Stimulated activated CD8-positive, alpha-beta memory T cell treated with anti-CD3 and anti-CD28 coated beads, Interleukin-12 subunit alpha, Interleukin-12 subunit beta, amount 100 ng/mL, for 1 hour (primary cell): Measurements from ENCODE around the gene UNC80.

ENCODE experiments used
- DNase-seq: peaks from one replicate; pipeline ENCODE4 v3.0.0-alpha.2; 2020; ENCODE audit warnings: low read depth

The UNC80 gene

DNA sequence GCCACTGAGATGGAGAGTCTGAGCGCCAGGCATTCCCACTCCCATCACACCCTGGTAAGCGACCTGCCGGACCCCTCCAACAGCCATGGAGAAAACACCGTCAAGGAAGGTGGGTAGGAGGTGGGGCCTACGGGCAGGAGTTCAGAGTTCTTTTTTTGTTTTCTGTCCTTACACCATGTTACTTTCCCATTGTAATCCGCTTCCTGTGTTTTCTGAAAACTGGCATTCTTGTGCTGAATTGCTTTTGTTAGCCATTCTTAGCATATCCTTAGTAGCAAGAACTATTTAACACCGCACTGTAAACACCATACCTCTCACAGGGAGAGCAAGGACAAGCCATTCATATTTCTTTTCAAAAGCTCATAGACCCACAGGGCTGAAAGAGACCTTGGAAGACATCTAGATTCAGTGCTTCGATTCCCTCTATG is 46.2 kb downstream of the UNC80 start:
- no peak for DNase-seq

DNA sequence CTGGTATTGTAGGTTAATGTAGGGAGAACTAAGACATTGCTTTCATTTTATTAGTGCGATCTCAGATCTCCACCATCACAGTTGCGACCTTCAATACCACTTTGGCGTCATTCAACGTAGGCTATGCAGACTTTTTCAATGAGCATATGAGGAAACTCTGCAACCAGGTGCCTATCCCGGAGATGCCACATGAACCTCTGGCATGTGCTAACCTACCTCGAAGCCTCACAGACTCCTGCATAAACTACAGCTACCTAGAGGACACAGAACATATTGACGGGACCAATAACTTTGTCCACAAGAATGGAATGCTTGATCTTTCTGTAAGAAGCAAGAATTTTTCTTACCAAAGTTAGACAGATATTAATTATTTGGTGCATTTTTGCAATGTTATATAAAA is 47.3 kb downstream of the UNC80 start:
- no peak for DNase-seq

DNA sequence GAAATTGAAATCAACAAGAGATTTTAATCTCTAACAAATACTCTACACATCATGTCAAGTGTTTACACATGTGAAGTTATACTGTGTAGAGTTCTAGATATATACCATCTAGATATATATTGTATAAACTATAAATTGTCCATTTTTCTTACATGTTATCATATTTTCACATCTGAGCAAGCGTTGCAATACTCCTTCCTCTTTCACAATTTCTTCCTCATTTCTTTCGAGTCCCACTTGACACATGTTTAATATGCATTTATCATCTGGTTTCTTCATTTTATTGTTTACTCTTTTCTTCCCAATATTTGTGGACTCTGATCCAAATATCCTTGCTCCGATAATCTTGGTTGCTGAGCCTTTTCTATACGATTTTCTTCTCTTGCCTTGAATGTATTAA is 50.2 kb downstream of the UNC80 start:
- no peak for DNase-seq

DNA sequence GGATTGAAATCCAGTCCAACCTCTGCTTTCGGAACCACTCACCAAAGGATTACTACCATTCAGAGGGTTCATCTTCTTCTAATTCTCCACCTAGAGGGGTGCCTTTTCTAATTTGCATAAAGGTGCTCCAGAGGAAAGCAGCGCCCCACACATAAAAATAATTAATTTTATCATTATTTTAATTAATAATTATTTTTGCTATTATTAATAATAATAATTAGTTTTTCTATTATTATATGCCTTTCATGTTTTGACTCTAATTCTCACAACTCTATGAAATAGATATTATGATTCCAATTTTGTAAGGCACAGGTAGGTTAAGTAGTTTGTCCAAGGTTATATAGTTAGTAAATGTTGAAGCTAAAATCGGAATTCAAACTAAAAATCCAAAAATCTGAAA is 51.9 kb downstream of the UNC80 start:
- DNase-seq = no peak

DNA sequence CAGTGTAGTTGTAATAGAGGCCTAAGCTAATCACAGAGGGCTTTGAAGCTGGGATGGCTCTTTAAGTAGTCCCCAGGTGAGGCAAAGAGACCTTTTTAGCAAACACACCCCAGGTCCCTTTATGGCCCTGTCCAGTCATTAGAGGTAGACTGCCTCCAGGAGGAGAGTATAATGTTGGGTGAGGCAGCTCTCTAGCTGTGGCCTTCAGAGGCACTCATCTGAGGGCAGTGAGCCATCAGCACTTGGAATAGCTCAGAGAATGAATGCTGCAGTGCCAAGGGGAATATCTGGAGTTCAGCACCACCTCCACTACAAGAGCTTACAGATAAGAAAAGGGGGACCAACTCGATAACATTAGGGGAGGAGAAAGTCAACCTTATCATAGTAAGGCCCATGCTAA is 52.8 kb downstream of the UNC80 start:
- DNase-seq = no peak

DNA sequence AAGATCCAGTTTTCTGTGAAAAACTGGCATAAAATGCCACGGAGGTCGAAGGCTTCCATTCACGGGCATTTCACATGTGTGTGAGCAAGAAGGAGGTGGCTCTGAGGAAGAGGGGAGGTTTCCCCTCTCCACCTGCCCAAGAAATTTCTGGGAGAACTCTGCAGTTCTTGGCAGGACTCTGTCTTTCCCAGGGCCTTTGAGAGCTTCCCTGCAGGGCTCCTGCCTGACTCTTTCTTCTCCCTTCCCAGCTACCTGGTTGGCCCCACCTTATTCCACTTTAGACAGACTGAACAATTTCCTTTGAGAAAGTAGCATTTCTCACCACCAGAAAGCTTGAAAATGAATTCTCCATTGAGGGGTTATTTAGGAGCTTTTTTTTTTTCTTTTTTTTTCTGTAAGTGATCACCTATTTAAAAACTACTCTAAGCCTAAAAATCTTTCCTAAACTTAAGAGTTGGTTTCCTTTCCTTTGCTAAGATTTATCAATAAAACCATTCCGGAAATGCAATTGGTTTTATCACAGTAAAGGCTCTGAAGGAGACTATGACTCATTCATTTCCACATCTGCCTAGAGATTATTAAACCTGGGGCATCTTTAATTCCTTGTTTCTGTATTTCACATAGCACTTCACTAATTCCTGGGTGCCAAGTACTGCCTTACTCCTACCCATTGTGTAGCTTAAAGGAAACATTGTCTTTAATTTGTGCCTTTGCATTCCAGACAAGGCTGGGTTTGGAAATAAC is 59.3 kb downstream of the UNC80 start:
- DNase-seq = no peak

DNA sequence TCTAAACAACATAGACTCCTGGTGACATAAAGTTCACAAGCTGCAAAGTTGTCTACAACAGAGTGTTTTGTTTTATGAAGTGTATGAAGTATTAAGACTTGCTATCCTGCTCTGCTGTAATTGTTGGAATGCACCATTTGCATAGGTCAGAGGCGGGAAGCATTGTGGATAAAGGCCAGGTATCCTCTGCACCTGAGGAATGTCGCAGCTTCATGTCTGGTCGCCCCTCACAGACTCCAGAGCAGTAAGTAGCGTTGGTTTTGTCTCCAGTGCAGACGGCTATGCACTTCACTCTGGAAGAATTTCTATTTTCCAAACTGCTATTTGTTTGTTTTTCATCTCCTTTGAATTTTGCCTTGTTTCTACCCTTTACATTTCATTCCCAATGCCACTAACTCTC is 63.1 kb downstream of the UNC80 start:
- DNase-seq = no peak

DNA sequence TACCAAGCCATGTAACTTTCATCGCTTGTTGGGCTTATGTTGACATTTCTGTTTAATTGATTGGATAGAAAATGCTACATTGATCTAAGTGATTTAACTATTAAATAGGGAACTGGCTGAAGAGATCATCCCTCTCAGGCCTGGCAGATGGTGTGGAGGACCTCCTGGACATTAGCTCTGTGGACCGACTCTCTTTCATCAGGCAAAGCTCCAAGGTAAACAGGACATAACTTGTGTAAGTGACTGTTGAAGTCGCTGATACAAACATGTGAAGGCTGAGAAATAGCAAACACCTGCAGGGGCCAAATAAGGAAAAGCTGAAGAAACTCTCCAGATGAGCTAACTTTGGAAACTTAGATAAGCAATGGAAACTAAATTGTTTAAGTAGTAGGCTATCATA is 68.8 kb downstream of the UNC80 start:
- DNase-seq = no peak

DNA sequence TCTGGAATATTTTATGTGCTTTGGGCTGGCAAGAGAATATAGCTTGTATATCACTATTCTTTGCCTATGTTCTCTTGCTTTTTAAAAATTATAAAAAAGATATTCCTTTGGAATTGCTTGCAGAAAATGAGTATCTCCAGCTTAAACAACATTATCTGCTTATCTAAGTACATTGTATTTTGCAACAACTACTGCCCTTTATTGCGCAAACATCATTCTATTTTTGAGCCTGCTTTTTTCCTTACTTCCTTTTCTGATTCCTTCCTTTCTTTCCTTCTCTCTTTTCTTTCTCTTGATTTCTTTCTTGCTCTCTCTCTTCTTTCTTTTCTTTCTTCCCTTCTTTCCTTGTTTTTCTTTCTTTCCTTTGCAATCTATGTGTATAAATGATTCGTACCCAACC is 74.0 kb downstream of the UNC80 start:
- DNase-seq = no peak

DNA sequence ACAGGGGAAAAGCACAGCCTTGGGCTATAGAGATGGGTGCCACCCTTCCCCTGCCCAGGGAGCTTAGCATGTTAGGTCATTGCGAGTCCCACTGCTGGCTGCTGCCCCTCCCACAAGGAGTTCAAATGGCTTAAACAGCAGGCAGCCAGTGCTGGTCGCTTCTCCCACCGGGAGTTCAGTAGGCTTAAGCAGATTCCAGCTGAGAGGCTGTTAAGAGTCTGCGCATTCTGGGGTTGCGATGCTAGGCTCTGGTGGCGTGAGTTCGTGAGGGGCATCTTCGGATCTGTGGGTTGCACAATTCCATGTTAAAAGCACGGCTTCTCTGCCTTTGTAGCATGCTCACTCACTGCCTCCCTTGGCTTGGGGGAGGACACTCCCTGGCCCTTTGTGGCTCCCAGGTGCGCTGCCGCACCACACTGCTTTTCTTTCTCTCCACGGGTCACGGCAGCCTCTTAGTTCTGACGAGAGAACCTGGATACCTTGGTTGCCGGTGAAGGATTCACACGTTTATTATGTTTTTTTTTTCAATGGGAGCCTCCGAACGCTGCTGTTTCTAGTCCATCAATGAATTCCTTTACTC is 93.2 kb downstream of the UNC80 start:
- no peak for DNase-seq

DNA sequence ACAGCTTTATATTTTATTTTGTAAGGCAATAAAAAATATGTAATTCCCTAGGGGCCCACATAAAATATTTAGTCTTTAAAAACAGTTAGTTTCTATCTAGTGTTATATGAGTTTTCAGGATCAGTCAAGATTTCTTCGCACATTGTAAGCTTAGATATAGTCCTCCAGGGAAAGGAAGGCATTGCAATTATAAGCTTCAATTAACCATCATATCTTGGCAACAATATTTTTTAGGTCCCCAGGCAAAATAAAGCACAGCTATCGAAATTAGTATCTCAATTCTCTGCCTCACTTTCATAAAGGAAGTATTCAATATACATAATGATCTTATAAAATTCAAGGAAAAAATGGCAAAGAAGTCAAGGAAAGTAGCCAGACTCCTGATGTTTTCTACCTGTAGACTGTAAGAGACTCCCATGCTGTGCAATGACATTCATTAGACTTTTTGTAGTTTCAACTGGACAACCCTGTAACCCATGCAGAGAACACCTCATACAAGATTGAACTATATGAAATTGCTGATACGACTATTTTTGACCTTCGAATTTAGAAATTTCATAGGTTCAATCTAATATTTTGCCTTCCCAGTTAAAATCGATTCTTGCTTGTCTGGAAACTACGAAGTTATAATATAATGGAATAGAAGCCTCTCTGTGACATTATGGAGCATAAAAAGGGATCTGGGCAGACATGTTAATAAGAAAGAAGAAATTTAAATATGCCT is 96.8 kb downstream of the UNC80 start:
- no peak for DNase-seq

DNA sequence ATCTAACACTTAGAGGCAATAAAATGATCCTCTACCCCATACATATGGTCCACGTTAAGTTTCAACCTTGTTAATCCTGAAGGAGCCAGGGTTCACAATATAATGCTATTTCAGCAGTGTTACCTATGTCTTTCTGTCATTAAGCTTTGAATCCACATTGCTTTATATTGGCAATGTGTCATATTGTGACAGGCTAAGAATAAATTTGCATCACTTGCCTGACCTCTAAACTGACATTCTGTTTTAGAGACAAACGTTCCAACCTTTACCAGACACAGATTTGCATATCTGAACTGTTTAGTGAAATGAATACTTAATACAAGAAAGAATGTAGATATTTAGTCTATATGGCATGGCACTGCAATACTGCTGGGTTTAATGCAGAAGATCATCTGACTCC is 98.4 kb downstream of the UNC80 start:
- no peak for DNase-seq

DNA sequence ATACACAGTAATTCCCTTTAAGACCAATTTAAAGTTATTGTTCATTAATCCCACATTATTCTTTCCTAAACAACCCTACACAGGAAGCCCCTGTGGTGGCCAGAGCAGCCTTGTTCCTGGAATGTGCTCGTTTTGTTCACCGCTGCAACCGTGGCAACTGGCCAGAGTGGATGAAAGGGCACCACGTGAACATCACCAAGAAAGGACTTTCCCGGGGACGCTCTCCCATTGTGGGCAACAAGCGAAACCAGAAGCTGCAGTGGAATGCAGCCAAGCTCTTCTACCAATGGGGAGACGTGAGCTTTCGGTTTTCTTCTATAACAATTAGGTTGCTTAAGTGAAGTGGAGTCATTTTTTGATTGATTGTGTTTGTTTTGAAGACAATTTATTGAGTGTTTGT is 101.0 kb downstream of the UNC80 start:
- DNase-seq = no peak

DNA sequence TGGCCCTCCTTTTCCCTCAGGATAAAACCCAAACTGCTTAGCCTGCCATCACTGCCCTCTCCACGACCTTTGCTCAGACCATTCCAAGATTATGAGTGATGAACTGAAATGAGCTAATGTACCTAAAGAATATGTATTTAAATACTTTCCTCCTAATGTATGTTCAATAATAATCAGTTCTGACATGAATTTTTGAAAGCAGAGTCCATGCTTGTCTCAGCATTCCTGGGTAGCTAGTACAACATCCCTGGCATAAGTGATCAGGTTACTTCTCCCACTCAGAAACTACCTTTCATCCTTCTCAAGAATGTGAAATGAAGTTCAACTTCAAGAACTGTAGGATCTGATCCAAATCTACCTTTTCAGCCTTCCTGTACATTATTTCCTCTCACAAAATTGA is 103.6 kb downstream of the UNC80 start:
- no peak for DNase-seq

DNA sequence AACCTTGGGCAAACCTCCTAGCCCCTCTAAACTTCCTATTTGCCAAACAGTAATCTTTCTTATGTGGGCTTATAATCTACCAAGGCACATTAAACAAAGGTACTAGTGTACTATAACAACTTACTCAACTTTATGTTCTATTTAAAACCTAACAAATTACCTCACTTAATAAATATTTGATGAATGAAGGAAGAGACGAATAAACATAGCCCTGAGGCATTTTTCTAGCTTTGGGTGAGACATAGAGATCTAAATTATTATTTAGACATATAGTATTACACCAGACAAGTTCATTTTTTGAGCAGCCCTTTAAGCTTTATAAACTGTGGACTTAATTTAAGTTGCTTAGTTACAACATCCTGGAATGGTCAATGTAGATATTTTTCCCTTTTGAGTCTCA is 104.6 kb downstream of the UNC80 start:
- DNase-seq = no peak

DNA sequence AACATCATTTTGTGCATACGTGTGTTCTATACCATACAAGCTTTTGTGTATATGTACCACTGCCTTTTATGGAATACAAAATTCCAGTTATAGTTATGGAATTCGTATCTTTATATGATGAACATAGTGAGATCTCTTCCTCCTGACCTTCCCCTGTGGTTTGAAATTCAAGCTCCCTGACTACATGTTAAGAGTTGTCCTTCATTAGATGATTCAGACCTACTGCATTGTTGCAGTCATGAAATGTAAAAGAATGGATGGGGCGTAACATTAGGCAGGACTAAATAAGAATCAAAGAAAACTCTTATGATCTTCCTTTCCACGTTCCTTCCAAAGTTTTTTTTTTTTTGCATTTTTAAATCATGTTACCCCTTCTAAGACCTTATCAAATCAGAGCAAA is 107.1 kb downstream of the UNC80 start:
- no peak for DNase-seq

DNA sequence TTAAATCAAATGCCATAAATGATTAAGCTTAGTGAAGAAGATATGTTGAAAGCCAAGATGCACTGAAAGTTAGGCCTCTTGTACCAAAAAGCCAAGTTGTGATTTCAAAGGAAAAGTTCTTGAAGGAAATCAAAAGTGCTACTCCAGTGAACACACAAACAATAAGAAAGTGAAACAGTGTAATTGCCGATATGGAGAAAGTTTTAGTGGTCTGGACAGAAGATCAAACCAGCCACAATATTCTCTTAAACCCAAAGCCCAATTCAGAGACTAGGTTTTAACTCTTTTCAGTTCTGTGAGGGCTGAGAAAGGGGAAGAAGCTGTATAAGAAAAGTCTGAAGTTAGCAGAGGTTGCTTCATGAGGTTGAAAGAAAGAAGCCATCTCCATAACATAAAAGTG is 129.0 kb downstream of the UNC80 start:
- DNase-seq = no peak

DNA sequence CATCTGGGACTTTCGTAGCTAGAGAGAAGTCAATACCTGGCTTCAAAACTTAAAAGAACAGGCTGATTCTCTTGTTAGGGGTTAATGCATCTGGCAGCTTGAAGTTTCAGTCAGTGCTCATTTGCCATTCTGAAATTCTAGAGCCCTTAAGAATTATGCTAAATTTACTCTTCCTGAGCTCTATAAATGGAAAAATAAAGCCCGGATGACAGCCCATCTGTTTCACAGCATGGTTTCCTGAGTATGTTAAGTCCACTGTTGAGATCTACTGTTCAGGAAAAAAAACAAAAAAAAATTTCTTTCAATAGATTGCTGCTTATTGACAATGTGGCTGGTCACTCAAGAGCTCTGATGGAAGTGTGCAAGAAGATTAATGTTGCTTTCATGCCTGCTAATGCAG is 129.5 kb downstream of the UNC80 start:
- no peak for DNase-seq

DNA sequence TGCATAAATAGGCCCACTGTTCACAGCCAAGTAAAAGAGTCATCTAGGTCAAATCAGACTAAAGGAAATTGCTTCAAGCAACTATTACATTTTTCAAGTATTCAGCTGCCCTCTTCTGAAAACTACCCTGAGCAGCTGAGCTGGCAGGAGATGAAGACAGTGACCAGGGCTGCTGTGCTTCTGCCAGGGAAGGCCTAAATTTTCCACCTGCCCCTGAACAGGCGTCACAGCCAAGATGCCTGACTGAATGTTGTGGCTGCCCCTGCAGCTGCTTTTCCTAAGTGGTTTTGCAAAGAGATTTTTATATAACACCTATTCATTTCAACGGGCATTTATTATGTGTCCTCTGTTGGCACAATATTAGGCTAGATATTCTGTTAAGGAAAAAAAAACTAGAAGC is 134.1 kb downstream of the UNC80 start:
- DNase-seq = no peak

DNA sequence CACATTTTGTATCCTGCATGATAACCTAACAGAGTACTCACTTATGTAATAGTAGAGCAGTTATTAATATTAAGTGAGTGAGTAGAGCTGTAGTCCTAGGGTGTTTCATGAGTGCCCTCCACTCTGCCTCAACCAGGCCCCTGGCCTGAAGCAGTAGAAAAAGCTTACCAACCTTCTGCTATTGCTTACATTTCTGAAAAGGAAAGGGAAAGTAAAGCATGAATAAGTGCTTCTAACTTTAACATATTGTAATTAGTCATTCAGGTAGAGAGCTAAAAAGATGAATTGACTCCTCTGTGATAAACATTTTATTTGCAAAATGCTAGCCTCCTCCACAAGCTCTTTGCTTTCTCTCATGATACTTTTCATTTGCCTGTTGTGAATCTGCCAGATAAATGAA is 136.1 kb downstream of the UNC80 start:
- DNase-seq = no peak

DNA sequence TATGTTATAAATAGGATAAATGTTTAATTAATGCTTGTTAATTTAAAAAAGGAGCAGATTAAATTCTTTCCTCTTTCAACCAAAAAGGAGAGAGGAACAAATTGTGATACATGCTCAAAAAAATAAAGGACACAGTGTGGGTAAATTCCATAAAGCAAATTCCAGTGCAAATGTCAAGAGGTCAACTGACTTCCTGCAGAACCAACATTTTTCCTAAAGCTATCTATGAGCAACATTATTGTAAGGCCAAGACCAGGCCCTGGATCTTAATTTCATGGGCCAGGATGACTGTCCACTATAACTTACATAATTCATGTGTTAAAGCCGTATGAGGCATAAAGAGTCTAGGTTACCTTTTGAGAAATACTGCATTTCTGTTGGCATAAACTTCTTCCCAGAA is 136.9 kb downstream of the UNC80 start:
- DNase-seq = no peak

DNA sequence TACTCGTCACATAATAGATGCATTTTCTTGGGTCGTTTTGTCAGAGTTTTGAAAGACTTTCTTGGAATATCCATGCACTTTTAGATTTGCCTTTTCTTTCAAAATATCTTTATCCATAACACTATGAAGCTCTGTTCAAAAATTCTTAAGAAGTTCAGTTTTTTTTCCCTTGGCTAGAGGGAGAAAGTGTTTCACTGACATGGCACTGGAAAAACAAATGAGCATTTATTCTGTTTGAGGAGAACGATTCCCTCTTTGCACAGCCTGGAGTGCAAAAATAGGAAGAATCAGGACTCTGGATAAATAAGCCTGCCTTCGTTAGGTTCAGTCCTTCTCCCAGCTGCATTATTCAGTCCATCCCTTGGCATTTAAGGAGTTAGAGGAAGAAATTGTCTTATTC is 139.9 kb downstream of the UNC80 start:
- no peak for DNase-seq

DNA sequence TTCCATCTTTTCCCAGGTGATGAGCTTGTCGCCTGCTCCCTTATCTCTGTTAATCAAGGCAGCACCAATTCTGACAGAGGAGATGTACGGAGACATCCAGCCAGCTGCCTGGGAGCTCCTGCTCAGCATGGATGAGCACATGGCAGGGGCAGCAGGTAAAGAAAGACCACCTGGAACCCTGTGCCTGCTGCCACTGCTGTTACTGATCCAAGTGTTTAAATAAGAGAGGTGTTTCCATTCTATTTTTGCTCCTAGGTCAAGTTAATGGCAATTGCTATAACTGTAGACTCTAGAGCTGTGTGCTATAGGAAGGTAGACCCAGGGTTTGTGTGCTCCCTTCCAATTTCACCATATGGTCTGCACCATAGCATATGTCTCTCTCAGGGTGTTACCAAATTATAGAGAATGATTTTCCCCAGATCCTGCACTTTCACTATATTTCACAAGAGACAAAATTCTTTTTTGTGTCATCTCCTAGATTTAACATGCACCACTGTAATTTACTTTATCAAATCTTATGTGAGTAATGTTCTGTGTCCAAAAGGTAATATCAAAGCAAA is 142.2 kb downstream of the UNC80 start:
- DNase-seq = no peak
